NCI-H1417 treated with DMSO at 0.1 percent for 48 hours (cell line): ENCODE data around the gene MAJIN.

Source experiments
- DNase-seq: peaks from one replicate; lab custom pipeline; 2025; lab: John Stamatoyannopoulos, UW

MAJIN gene

GRCh38 chr11:64892411-64892831, 79.5 kb downstream of the MAJIN start:
- DNase-seq = no peak

- DNase-seq = no peak
Observed at GRCh38 chr11:64891880-64892279, 80.0 kb downstream of the MAJIN start.

DNA sequence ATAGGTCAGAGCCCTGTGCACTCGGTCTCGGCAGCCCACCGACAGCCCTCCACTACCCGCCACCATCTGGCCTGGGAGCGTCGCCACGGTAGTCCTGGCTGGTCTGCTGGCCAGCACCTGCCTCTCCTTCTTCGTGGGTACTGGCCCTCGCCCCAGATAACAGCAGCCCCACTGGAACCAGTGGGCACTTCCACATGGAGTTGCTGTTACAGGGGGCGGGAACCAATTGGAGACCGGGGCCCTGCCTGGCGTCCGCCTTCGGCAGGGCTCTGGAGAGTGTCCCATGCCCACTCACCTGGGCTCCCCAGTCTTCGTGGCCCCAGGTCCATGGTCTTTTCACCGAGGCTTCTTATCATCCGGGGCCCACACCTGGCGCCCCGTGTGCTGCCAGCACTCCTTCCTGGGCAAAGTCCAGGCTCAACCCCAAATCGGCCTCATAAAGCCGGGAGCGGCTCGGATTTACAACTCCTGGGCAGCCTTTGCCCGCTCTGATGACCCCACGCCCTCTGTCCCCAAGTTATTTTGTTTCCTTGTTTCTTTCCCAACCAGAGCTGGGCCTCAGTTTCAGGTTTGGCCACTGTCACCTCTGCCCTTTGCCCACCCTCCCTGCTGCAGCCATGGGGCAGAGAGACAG, 80.6 kb downstream of the MAJIN start:
- DNase-seq = no peak

DNA sequence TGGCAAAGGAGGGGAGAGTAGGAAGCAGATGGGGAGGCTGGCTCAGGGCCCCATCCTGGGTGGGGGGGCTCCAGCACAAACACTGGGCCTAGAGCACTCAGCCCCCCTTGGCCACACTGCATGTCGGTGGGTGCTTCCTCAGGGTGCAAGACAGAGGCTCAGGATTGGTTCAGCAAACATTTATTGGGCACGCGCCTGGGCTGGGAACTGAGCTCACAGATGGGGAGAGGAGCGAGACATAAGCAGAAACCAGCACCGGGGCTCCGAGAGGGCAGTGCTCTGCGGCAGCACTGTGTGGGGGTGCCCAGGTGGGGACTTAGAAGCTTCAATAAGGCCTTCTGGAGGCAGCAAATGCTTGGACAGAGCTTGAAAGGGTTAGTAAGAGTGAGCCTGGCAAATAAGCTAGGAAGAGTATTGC, 81.4 kb downstream of the MAJIN start:
- DNase-seq = no peak

DNA sequence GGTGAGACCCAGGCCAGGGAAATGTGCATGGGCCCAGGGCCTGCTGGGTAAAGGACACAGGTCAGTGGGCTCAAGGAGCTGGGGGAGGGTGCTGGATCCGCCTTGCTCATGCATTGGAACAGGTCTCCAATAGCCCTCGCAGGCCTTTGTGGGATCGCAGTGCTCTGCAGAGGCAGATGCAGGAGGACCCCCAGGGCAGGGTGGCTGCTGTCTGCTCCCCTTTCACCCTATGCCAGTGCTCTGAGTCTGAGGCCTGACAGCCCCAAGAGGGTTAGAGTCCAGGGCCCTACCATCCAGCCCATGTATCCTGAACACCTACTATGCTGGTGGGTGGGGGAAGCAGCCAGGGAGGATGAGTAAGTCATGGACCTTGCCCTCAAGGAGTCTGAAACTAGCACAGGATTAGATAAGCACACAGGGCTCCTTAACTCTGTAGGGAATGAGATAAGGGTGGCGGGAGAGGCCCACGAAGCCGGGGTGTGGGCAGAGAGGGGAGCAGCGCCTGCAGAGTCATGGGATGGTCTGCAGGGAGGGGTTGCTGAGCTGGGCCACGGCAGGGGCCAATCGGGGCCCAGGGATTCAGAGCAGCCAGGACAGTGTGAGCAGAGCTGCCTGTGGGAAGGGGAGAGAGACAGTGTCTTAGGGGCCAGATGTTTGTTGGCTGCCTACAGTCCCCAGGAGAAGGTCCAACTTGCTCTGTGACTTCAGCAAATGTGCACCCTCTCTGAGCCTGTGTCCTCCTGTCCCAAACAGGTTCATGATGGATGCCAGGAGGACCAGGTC, 83.0 kb downstream of the MAJIN start:
- no peak for DNase-seq

- DNase-seq = no peak
Observed at GRCh38 chr11:64888406-64888728, 83.5 kb downstream of the MAJIN start.
